ENCODE measurements around the gene GRM4.

The GRM4 gene

DNA sequence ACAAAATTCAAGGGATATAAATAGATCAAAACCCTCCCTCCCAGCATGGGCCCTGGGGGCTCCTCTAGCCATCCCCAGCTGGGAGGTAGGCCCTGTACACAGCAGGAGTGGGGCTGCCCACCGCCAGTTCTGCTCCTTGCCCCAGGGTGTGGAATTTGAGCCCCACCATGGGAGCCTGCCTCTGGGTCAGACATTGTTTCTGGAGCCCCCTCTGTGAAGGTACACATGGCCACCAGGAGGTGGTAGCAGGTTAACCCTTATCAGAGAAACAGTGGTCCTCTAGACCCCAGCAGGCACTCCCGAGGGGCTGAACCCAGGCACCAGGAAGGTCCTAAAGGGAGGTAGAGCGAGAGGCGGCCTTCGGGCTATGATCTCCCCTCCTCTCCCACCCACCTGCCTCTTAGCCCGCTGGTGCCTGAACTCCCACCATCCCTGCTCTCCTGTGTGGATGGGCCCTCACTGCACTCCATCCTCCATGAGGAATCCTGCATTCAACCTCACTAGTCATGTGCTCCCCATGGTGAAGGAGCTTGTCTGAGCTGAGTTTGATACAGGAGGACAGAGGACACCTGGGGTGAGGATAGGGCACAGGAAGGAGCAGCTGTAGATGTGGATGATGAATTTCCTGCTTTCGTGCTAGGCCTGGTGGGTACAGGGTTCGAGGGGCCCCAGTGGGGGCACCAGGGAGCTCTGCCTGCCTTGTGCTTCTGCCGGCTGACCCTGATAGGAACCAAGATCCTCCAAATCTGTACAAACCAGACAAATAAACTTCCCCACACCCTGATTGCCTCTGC lies 114.9 kb downstream of the GRM4 start:
- no peak for DNase-seq
- H3K4me2 ChIP-seq (ENCODE audit: low read depth, low read length): no peak overlapping the region
- no peak overlapping the region for H3K27ac ChIP-seq (ENCODE audit: low read length)
- H3K4me1 ChIP-seq (ENCODE audit: low read length): no peaks in the 10 kb centered on the region
- no peak overlapping the region for H2AFZ ChIP-seq (ENCODE audit: low read length)
- H3F3A ChIP-seq (ENCODE audit: insufficient read depth, low read length): no peaks in the 10 kb centered on the region
- TF ChIP-seq CTCF (IDR thresholded peaks at IDR 0.05; ENCODE audit: low read length) (no peak), EZH2phosphoT487 (IDR thresholded peaks at IDR 0.05; ENCODE audit: low read length) (no peak), EZH2 (optimal IDR thresholded peaks at IDR 0.05; ENCODE audit: low read depth, low read length) (no peak)
- H4K20me1 ChIP-seq (ENCODE audit: insufficient read depth, low read length): no peaks in the 10 kb centered on the region
- H3K9me2 ChIP-seq (replicated peaks; ENCODE audit: insufficient read depth, low read length): no peaks in the 10 kb centered on the region
- H3K9ac ChIP-seq (ENCODE audit: low read length): no peak overlapping the region
- H3K9me3 ChIP-seq (replicated peaks; ENCODE audit: insufficient read depth, low read length): no peaks in the 10 kb centered on the region
- no peaks in the 10 kb centered on the region for H3K79me2 ChIP-seq (ENCODE audit: low read length)
- H3K4me3 ChIP-seq (ENCODE audit: low read length): no peak overlapping the region
- H3K36me3 ChIP-seq (replicated peaks; ENCODE audit: insufficient read depth, low read length): no peaks in the 10 kb centered on the region
- H3K27me3 ChIP-seq (replicated peaks; ENCODE audit: insufficient read depth, low read length): peaks cover 55% of the 10 kb centered on the region

DNA sequence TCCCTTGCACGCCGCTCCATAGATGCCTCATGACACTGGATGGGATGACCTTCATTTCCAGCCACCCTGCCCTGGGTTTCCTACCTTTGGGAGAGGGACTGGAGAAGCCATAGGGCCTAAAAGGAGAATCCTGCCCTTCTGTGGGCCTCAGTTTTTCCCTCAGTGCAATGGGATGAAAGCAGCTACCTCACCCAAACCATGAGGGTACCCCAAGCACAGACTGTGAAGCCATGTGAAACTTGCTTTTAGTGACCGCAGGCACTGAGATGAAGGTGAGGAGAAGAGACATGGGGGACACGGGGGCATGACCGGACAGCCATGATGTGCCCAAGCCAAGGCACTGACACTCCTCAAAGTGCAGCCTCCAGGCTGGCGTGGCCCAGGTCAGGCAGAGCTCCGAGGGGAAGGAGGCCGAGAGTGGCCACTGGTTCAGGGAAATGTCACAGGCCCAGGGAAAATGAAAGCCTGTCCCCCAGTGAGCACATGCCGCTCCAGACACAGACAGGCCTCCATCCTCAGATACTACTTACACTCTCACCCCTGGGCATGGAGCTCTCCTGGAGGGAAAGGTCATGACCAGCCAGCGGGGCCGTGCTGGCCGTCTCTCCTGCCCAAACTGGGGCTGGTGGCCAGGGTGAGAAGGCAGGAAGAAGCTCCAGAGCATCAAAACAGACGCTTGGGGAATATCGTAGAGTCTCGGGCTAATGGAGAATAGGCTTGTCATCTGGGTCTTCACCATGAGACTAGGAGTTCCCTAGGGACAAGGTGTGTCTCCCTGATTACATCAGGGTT lies 116.2 kb downstream of the GRM4 start:
- Histone ChIP-seq H3K9me3 (replicated peaks; ENCODE audit: insufficient read depth, low read length) (no peaks in the 10 kb centered on the region), H3K9ac (ENCODE audit: low read length) (no peak overlapping the region), H3K4me1 (ENCODE audit: low read length) (no peaks in the 10 kb centered on the region), H3K27ac (ENCODE audit: low read length) (no peak overlapping the region), H3K79me2 (ENCODE audit: low read length) (no peaks in the 10 kb centered on the region), H2AFZ (ENCODE audit: low read length) (no peak overlapping the region), H3K4me3 (ENCODE audit: low read length) (no peak overlapping the region), H4K20me1 (ENCODE audit: insufficient read depth, low read length) (no peaks in the 10 kb centered on the region), H3F3A (ENCODE audit: insufficient read depth, low read length) (no peaks in the 10 kb centered on the region), H3K36me3 (replicated peaks; ENCODE audit: insufficient read depth, low read length) (no peaks in the 10 kb centered on the region), H3K4me2 (ENCODE audit: low read depth, low read length) (no peak overlapping the region), H3K27me3 (replicated peaks; ENCODE audit: insufficient read depth, low read length) (peaks cover 60% of the 10 kb centered on the region), H3K9me2 (replicated peaks; ENCODE audit: insufficient read depth, low read length) (no peaks in the 10 kb centered on the region)
- DNase-seq: no peak
- TF ChIP-seq CTCF (IDR thresholded peaks at IDR 0.05; ENCODE audit: low read length) (no peak), EZH2phosphoT487 (IDR thresholded peaks at IDR 0.05; ENCODE audit: low read length) (no peak), EZH2 (optimal IDR thresholded peaks at IDR 0.05; ENCODE audit: low read depth, low read length) (no peak)

DNA sequence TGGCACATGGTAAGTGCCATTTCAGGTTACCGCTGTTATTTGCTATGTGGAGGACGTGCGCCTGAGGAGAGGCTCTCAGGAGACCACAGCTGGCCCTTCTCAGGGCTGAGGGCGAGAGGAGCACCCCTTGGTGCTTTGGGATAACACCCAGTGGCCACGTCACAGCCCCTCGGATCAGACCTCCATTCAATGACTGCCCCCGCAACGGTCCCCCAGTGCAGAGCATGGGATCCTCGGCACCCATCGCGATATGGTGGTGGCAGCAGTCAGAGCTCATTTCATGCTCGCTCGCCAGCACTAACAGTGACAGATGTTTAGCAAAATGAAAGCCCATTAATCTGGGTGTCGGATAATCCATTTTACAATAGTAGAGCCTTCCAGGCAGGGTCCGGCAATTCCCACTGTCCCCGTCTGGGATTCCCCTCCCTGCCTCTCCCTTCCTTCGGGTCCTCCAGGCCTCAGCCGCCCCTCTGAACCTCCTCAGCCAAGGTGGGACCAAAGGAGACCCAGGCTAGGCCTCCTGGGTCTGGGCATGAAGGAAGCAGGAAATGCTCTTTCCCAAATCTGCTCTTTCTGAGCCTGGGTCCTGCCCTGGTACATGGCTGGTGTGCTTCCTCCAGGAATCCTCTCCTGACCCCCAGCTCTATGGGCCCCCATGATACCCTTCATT lies 117.1 kb downstream of the GRM4 start:
- Histone ChIP-seq H3F3A (ENCODE audit: insufficient read depth, low read length) (no peaks in the 10 kb centered on the region), H3K36me3 (replicated peaks; ENCODE audit: insufficient read depth, low read length) (no peaks in the 10 kb centered on the region), H3K79me2 (ENCODE audit: low read length) (no peaks in the 10 kb centered on the region), H3K4me1 (ENCODE audit: low read length) (no peaks in the 10 kb centered on the region), H2AFZ (ENCODE audit: low read length) (no peak overlapping the region), H3K9me3 (replicated peaks; ENCODE audit: insufficient read depth, low read length) (no peaks in the 10 kb centered on the region), H3K9ac (ENCODE audit: low read length) (no peak overlapping the region), H3K27me3 (replicated peaks; ENCODE audit: insufficient read depth, low read length) (peaks cover 69% of the 10 kb centered on the region), H3K4me3 (ENCODE audit: low read length) (no peak overlapping the region), H3K9me2 (replicated peaks; ENCODE audit: insufficient read depth, low read length) (no peaks in the 10 kb centered on the region), H4K20me1 (ENCODE audit: insufficient read depth, low read length) (no peaks in the 10 kb centered on the region), H3K27ac (ENCODE audit: low read length) (no peak overlapping the region), H3K4me2 (ENCODE audit: low read depth, low read length) (no peak overlapping the region)
- DNase-seq: no peak
- TF ChIP-seq CTCF (IDR thresholded peaks at IDR 0.05; ENCODE audit: low read length) (no peak), EZH2 (optimal IDR thresholded peaks at IDR 0.05; ENCODE audit: low read depth, low read length) (no peak)
